HEK293 (cell line): Measurements from ENCODE around the gene ZNF618.
"Not testable (repeated sequence)": the region's sequence is repeated elsewhere in the genome, so short reads cannot be mapped to it uniquely, and the experiment has no call there.

Experiments
- CTCF ChIA-PET: fragments of 350-600 bp; formaldehyde crosslinking; extraction: SDS; loops from one replicate; lab custom pipeline; 2021; ENCODE audit warnings: antibody characterized with exemption; lab: Yijun Ruan, JAX
- POLR2A ChIA-PET: fragments of 300-600 bp; formaldehyde crosslinking; extraction: SDS; loops from one replicate; lab custom pipeline; 2020; ENCODE audit warnings: antibody characterized with exemption, inconsistent platforms; lab: Yijun Ruan, JAX
- H3K27ac ChIP-seq: fragments of 200-500 bp; sonication (Bioruptor generic); 2 replicates; pipeline ENCODE4 v1.5.1; 2014; ENCODE audit warnings: low read depth, low read length, control low read depth, inconsistent platforms; ENCODE audit errors: extremely low read depth
- H3K36me3 ChIP-seq, 2 experiments: fragments of 200-500 bp in 1 of 2; sonication (Bioruptor generic) in 1 of 2; 1 replicate in 1 of 2; 2 replicates in 1 of 2; pipeline ENCODE4 v1.5.1; 2014 to 2017; ENCODE audit warnings: inconsistent platforms in 2 of 2, low read length in 2 of 2; ENCODE audit not compliant: control insufficient read depth in 2 of 2, insufficient read depth in 1 of 2
- H3K4me1 ChIP-seq: fragments of 200-500 bp; sonication (Bioruptor generic); 2 replicates; pipeline ENCODE4 v1.5.1; 2014; ENCODE audit warnings: mild to moderate bottlenecking, low read length, inconsistent platforms; ENCODE audit not compliant: control insufficient read depth, insufficient read depth
- H3K4me3 ChIP-seq: 2 replicates; pipeline ENCODE4 v1.5.1; 2011; ENCODE audit warnings: low read depth, mild to moderate bottlenecking, control low read depth, low read length, moderate library complexity
- H3K9me3 ChIP-seq: fragments of 200-500 bp; sonication (Bioruptor generic); 2 replicates; pipeline ENCODE4 v1.5.1; 2014; ENCODE audit warnings: low read depth, low read length, inconsistent platforms; ENCODE audit not compliant: control insufficient read depth, insufficient read depth
- CTCF ChIP-seq: fragments of 450-650 bp; formaldehyde crosslinking; IDR thresholded peaks from 2 replicates; pipeline ENCODE4 v1.5.1; 2016; ENCODE audit warnings: missing biosample characterization, missing genetic modification characterization
- EGR2 ChIP-seq: fragments of 450-650 bp; formaldehyde crosslinking; IDR thresholded peaks from 2 replicates; pipeline ENCODE4 v1.5.1; 2016; ENCODE audit warnings: low read depth, missing biosample characterization, missing genetic modification characterization
- GLI2 ChIP-seq: fragments of 450-650 bp; formaldehyde crosslinking; IDR thresholded peaks from 2 replicates; pipeline ENCODE4; 2017; ENCODE audit warnings: missing biosample characterization, missing genetic modification characterization, low read depth, borderline replicate concordance
- REPIN1 ChIP-seq: fragments of 450-650 bp; formaldehyde crosslinking; IDR thresholded peaks from 2 replicates; pipeline ENCODE4 v1.5.1; 2017; ENCODE audit warnings: missing biosample characterization, missing genetic modification characterization, low read depth
- SCRT1 ChIP-seq: fragments of 450-650 bp; formaldehyde crosslinking; IDR thresholded peaks from 2 replicates; pipeline ENCODE4 v1.5.1; 2016; ENCODE audit warnings: missing biosample characterization, missing genetic modification characterization, borderline replicate concordance
- TRIM28 ChIP-seq: IDR thresholded peaks from 2 replicates; pipeline ENCODE4 v1.6.1; 2011; ENCODE audit warnings: low read length, control low read depth, borderline replicate concordance
- ZBTB1 ChIP-seq: fragments of 450-650 bp; formaldehyde crosslinking; IDR thresholded peaks from 2 replicates; pipeline ENCODE4 v1.5.1; 2016; ENCODE audit warnings: missing biosample characterization, missing genetic modification characterization
- ZBTB8A ChIP-seq: fragments of 450-650 bp; formaldehyde crosslinking; IDR thresholded peaks from 2 replicates; pipeline ENCODE4 v1.5.1; 2016; ENCODE audit warnings: missing biosample characterization, missing genetic modification characterization
- ZNF10 ChIP-seq: fragments of 450-650 bp; formaldehyde crosslinking; IDR thresholded peaks from 2 replicates; pipeline ENCODE4 v1.5.1; 2017; ENCODE audit warnings: missing biosample characterization, missing genetic modification characterization
- ZNF140 ChIP-seq: fragments of 450-650 bp; formaldehyde crosslinking; IDR thresholded peaks from 2 replicates; pipeline ENCODE4 v1.5.1; 2016; ENCODE audit warnings: missing biosample characterization, missing genetic modification characterization
- ZNF596 ChIP-seq: fragments of 450-650 bp; IDR thresholded peaks from 2 replicates; pipeline ENCODE4 v1.5.0; 2018; ENCODE audit warnings: missing biosample characterization, mild to moderate bottlenecking, missing genetic modification characterization, moderate library complexity
- ZNF610 ChIP-seq: fragments of 450-650 bp; formaldehyde crosslinking; IDR thresholded peaks from 2 replicates; pipeline ENCODE4 v1.5.1; 2016; ENCODE audit warnings: missing biosample characterization, missing genetic modification characterization, borderline replicate concordance
- ZNF654 ChIP-seq: fragments of 450-650 bp; formaldehyde crosslinking; IDR thresholded peaks from 2 replicates; pipeline ENCODE4 v1.5.1; 2016; ENCODE audit warnings: low read depth, missing biosample characterization, missing genetic modification characterization
- ZSCAN23 ChIP-seq: fragments of 450-650 bp; formaldehyde crosslinking; IDR thresholded peaks from 2 replicates; pipeline ENCODE4 v1.5.1; 2016; ENCODE audit warnings: missing biosample characterization, missing genetic modification characterization
- TF ChIP-seq, protein P1 (sequence below): fragments of 450-650 bp; formaldehyde crosslinking; IDR thresholded peaks from 2 replicates; pipeline ENCODE4 v1.5.1; 2016; ENCODE audit warnings: missing biosample characterization, missing genetic modification characterization
- TF ChIP-seq, protein P2 (sequence below): fragments of 450-650 bp; formaldehyde crosslinking; IDR thresholded peaks from 2 replicates; pipeline ENCODE4 v1.5.1; 2016; ENCODE audit warnings: missing biosample characterization, missing genetic modification characterization, borderline replicate concordance

The ZNF618 gene

GRCh38 chr9:114081441-114082016 is 205.4 kb downstream of the ZNF618 start:
- no peak overlapping the region for H3K27ac ChIP-seq
- TF ChIP-seq ZNF10 (tag by site-specific recombination) (no peak), ZNF596 (tag by site-specific recombination) (no peak), ZNF610 (tag by site-specific recombination) (no peak), ZBTB1 (no peak), SCRT1 (no peak), ZBTB8A (tag by site-specific recombination) (no peak)

GRCh38 chr9:114082017-114082762 is 206.1 kb downstream of the ZNF618 start:
- Histone ChIP-seq H3K4me3 (no peak overlapping the region), H3K27ac (no peak overlapping the region), H3K9me3 (no peaks in the 10 kb centered on the region), H3K4me1 (no peaks in the 10 kb centered on the region), H3K36me3 (no peaks in the 10 kb centered on the region)
- peak; percentile 66 for TF ChIP-seq ZNF654 (tag by site-specific recombination)
- TF ChIP-seq EGR2 (tag by site-specific recombination), result no peak
- 0 out of 2 replicates have a peak, but pooled peaks have one; percentile 10 for TF ChIP-seq TRIM28
- peak; percentile 60 for TF ChIP-seq CTCF (tag by site-specific recombination)
- ChIA-PET POLR2A (no interaction called here), CTCF (interaction anchor here (0.6 to 5.2 kb wide), 71 partner anchors 8 to 826 kb away, joined by 3 to 144 read pairs (median 4); partner anchors contain the start of genes COL27A1 and KIF12)

More at GRCh38 chr9:114081441-114082016, 205.4 kb downstream of the ZNF618 start:
- ChIA-PET POLR2A (no interaction called here), CTCF (interaction anchor here (0.6 to 5.2 kb wide), 23 partner anchors 10 to 399 kb away, joined by 3 to 144 read pairs (median 5); partner anchors contain the start of gene KIF12)
- H3K36me3 ChIP-seq, result no peaks in the 10 kb centered on the region
- no peaks in the 10 kb centered on the region for H3K4me1 ChIP-seq
- H3K4me3 ChIP-seq, result no peak overlapping the region
- H3K9me3 ChIP-seq, result no peaks in the 10 kb centered on the region

- POLR2A ChIA-PET, H3K36me3 ChIP-seq, H3K9me3 ChIP-seq, H3K4me3 ChIP-seq, H3K27ac ChIP-seq, H3K4me1 ChIP-seq: not testable (repeated sequence)
- CTCF ChIA-PET, result interaction anchor here (0.6 to 5.2 kb wide), 68 partner anchors 9 to 852 kb away, joined by 3 to 144 read pairs (median 4); partner anchors contain the start of genes COL27A1 and KIF12
Measured at GRCh38 chr9:114082763-114083412, 206.8 kb downstream of the ZNF618 start.

DNA sequence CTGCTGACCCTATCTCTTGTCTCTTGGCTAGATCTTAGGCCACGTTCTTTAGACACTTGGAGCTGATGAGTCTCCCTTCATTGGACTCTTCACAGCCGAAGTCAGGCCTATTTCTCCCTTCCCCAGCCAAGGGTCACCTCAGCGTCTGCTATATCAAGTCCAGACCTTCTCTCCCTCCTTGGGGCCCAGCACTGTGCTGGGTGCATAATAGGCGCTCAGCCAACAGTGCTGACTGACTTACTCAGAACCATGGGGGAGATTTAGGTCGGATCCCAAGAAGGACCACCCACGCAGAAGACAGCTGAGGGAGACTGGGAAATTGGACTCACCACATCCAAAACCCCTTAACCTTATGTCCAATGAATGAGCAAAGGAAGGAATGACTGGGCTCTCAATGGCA is 207.6 kb downstream of the ZNF618 start:
- Histone ChIP-seq H3K36me3 (no peaks in the 10 kb centered on the region), H3K4me1 (no peaks in the 10 kb centered on the region), H3K9me3 (no peaks in the 10 kb centered on the region), H3K27ac (no peak overlapping the region), H3K4me3 (no peak overlapping the region)
- ChIA-PET CTCF (interaction anchor here (0.6 to 5.2 kb wide), 30 partner anchors 10 to 1598 kb away, joined by 3 to 144 read pairs (median 7); partner anchors contain the start of gene KIF12), POLR2A (no interaction called here)
- no peak for TF ChIP-seq ZNF140 (tag by site-specific recombination)
- no peak for TF ChIP-seq ZSCAN23 (tag by site-specific recombination)
- no peak for TF ChIP-seq REPIN1 (tag by site-specific recombination)
- no peak for TF ChIP-seq GLI2 (tag by site-specific recombination)
- TF ChIP-seq, protein P1, sequence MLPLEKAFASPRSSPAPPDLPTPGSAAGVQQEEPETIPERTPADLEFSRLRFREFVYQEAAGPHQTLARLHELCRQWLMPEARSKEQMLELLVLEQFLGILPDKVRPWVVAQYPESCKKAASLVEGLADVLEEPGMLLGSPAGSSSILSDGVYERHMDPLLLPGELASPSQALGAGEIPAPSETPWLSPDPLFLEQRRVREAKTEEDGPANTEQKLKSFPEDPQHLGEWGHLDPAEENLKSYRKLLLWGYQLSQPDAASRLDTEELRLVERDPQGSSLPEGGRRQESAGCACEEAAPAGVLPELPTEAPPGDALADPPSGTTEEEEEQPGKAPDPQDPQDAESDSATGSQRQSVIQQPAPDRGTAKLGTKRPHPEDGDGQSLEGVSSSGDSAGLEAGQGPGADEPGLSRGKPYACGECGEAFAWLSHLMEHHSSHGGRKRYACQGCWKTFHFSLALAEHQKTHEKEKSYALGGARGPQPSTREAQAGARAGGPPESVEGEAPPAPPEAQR (tag by site-specific recombination), result no peak
- TF ChIP-seq, protein P2, sequence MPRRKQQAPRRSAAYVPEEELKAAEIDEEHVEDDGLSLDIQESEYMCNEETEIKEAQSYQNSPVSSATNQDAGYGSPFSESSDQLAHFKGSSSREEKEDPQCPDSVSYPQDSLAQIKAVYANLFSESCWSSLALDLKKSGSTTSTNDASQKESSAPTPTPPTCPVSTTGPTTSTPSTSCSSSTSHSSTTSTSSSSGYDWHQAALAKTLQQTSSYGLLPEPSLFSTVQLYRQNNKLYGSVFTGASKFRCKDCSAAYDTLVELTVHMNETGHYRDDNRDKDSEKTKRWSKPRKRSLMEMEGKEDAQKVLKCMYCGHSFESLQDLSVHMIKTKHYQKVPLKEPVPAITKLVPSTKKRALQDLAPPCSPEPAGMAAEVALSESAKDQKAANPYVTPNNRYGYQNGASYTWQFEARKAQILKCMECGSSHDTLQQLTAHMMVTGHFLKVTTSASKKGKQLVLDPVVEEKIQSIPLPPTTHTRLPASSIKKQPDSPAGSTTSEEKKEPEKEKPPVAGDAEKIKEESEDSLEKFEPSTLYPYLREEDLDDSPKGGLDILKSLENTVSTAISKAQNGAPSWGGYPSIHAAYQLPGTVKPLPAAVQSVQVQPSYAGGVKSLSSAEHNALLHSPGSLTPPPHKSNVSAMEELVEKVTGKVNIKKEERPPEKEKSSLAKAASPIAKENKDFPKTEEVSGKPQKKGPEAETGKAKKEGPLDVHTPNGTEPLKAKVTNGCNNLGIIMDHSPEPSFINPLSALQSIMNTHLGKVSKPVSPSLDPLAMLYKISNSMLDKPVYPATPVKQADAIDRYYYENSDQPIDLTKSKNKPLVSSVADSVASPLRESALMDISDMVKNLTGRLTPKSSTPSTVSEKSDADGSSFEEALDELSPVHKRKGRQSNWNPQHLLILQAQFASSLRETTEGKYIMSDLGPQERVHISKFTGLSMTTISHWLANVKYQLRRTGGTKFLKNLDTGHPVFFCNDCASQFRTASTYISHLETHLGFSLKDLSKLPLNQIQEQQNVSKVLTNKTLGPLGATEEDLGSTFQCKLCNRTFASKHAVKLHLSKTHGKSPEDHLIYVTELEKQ, result no peak
